GM20431 (cell line): ENCODE data around the gene INPP5D.
"Not testable (repeated sequence)": the region's sequence is repeated elsewhere in the genome, so short reads cannot be mapped to it uniquely, and the experiment has no call there.

Source experiments
- in situ Hi-C: fragments of 300-500 bp; cut with MseI, MboI; formaldehyde crosslinking; loops from one replicate; pipeline ENCODE4 v1.15.0; 2020; ENCODE audit warnings: low sequenced_read_pairs; ENCODE audit not compliant: unreplicated experiment

INPP5D gene

DNA sequence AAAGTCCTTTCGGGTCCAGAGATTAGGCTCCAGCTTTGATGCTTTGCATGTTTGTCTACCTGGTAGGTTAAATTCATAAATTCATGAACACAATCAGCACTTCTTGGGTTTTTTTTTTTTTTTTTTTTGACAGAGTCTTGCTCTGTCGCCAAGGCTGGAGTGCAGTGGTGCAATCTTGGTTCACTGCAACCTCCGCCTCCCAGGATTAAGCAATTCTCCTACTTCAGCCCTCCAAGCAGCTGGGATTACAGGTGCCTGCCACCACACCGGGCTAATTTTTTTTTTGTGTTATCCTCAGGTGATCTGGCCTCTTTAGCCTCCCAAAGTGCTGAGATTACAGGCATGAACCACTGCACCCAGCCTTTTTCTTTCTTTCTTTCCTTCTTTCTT, 5.1 kb downstream of the INPP5D start:
- in situ Hi-C loops = not testable (repeated sequence)

DNA sequence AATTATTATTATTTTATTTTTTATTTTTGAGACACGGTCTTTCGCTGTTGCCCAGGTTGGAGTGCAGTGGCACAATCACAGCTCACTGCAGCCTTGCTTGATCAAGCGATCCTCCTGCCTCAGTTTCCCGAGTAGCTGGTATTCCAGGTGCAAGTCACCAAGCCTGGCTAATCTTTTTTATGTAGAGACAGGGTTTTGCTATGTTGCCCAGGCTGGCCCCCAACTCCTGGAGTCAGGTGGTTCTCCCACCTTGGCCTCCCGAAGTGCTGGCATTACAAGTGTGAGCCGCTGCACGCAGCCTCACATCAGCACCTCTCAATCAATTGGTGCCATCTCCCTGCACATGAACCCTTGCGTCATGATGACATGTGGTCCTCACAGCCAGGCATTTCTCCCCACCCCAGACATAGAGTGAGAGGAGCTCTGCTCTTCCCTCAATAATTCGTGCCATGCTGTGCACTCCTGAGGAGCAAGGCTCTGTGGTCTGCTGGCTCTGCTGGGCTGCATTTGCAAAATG, 5.9 kb downstream of the INPP5D start:
- in situ Hi-C loops = no loop called here

GRCh38 chr2:233068762-233069418, 8.7 kb downstream of the INPP5D start:
- in situ Hi-C loops = no loop called here

DNA sequence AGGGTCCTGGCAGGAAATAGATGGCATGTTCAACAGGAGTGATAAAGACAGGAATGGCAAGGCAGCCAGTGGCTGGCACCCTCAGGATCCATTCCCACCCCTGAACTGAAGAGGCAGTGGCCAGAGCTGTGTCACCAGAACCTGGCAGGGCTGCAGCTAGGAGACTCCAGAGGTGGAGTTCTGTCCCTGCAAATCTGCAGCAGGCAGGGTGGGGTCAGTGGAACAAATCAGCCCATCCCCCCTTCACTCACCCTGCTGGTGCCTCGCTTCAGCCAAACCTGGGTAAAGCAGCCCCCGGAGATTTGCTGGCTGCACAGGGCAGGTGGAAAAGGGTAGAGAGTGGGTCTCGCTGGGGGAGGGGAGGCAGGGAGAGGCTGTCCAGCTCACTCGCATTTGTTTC, 12.7 kb downstream of the INPP5D start:
- in situ Hi-C loops = no loop called here

DNA sequence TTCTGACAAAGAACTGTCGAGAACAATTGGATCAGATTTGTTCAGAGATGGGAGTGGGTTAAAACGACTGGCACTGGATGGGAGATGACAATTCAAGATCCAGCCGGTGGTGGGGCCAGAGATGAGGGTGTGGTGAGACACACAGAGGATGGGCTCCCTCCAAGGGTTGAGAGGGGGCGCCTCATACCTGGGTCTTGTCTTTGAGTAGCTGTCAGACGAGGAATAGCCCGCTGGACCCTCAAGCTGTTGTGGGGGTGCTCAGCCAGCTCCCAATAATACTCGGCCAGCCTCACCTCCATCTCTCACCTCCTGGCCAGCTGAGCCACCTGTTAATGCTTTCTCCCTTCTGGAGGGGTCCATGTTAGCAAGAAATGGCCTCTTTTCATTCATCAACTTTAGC, 14.0 kb downstream of the INPP5D start:
- in situ Hi-C loops = no loop called here

- in situ Hi-C loops = no loop called here
These were observed 15.2 kb downstream of the INPP5D start for GRCh38 chr2:233075141-233075965.

DNA sequence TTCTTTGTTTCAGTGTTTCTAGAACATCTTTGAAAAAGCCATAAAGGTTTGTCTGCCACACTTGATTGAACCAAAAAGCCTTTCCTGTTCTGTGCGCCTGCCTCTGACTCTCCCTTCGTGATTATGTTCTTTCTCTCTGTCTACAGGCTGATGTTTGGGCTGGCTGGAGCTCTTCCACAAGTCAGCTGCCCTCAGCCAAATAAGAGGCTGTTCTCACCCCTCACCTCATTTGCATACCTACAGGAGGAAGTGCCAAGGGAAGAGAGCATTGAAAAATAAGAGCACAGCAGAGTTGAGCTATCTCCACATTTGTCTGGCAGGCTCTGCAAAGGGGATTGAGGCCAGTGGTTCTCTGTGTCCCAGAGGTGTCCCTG, 15.8 kb downstream of the INPP5D start:
- in situ Hi-C loops = no loop called here

GRCh38 chr2:233076749-233077148, 16.6 kb downstream of the INPP5D start:
- in situ Hi-C loops = no loop called here

DNA sequence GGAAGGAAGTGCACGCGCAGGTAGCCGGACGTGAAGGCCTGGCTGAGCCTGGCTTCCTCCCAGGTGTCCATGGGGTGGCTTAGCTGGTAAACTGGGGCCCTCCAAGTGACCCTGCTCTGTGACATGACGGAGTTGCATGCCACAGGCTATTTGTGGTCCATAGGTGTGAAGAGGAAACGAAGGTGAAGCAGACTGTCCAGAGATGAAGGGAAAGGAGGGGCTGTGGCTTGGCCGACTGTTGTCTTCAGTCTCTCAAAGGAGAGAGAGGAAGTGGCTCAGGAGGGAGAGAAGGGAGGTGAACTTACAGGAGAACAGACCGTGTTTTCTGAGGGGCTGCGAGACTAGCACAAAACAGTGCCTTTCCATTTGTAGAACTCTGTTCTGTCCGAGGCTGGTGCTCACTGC, 19.3 kb downstream of the INPP5D start:
- in situ Hi-C loops = no loop called here

GRCh38 chr2:233079953-233080835, 20.1 kb downstream of the INPP5D start:
- in situ Hi-C loops = no loop called here

DNA sequence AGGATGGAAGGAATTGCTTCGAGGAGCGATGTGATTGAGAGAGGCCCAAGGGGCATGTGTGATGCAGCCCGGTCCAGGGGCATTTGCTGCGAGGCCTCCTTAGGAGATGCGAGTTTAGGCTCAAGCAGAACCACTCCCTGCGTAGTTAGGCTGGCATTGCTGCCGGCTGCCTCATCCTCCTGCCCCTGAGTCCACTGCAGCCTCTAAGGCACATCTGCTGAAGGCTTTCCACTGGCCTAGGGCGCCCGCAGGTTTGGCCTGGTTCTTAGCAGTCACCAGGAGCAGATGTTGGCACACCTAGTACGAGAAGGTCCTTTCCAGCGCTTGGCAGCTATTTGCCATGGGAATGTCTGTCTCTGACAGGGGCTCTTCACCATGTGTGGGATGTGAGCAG, 20.7 kb downstream of the INPP5D start:
- in situ Hi-C loops = no loop called here

GRCh38 chr2:233081232-233081730, 21.1 kb downstream of the INPP5D start:
- in situ Hi-C loops = no loop called here

DNA sequence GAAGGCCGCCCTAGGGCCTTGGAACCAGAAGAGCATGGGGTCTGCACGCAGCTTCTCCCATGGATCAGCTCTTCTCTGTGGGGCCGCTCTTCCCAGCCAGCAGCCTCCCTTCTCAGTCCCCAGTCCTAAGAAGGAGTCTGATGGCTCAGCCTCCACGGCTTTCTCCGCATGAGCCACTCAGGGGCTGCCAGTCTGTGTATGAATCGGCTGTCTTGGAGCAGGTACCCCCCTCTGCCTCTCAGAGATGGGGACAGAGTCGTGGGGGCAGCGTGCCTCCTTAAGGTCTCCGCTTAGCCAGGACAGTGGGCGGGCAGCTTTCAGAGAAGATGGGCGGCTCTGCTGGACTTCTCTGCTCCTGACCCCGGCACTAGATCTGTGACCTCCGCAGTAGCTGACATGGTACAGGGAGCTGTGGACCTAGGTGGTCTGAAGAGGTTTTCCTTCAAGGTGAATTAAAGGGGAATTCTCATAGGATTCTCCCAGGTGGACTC, 21.6 kb downstream of the INPP5D start:
- in situ Hi-C loops = no loop called here

DNA sequence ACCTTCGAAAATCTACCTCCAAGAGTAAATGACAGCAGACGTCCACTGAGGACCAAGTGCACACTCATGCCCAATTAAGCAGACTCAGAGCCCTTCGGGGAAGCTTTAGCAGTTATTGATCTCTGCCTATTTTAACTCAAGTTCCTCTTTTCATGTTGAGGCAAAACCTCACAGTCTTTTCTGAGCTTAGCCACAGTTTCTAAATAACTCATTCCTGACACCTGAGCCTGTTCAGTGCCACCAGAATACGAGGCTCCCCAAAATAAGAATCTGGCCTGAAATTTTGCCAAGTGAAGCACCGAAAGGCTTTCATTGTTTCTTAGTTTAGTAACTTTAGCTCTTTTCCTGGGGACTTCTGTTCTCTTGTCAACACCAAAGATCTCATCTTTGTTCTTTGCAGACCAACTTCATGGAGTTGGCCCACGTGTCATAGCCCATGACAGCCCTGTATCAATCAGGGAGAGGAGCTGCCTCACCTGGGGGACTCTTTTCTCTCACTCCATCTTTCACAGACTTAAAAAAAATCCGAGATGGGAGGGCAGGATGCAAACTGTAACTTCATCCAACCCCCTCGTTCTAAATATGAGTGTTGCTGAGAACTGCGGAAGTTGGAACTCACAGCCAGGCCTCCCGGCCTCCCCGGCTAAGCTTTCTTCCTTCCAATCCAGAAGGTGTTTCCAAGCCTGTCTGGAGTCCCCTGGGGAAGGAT, 22.2 kb downstream of the INPP5D start:
- in situ Hi-C loops = no loop called here

- in situ Hi-C loops = no loop called here
These were observed 23.0 kb downstream of the INPP5D start for GRCh38 chr2:233082931-233083755.

DNA sequence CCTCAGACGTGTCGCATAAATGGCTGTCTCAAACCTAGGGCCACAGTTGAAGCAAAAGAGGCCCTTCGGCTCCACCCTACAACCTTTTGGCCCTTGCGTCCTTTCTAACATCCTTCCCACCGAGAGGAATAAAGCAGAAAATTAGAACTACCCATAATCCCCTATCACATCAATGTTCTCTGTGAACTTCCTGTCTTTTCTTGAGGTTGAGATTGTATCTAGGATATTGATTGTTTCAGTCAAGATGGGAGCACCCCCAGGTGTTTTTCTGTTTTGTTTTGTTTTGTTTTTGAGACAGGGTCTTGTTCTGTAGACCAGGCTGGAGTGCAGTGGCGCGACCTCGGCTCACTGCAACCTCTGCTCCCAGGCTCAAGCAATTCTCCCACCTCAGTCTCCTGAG, 23.6 kb downstream of the INPP5D start:
- in situ Hi-C loops = no loop called here

- in situ Hi-C loops = no loop called here
These were observed 24.3 kb downstream of the INPP5D start for GRCh38 chr2:233084488-233084887.

GRCh38 chr2:233085037-233085838, 25.1 kb downstream of the INPP5D start:
- in situ Hi-C loops = no loop called here
